Parathyroid adenoma (tissue), 2 donors: Measurements from ENCODE around the gene CD2BP2.

Experiments used
- H2AFZ ChIP-seq: fragments of 300-600 bp; sonication (generic); one replicate; pipeline ENCODE4 v1.7.0; 2017; ENCODE audit warnings: antibody characterized with exemption, mild to moderate bottlenecking
- H3K27ac ChIP-seq: fragments of 300-600 bp; sonication (generic); one replicate; pipeline ENCODE4 v1.7.0; 2017
- H3K27me3 ChIP-seq: fragments of 300-600 bp; sonication (generic); one replicate; pipeline ENCODE4 v1.7.0; 2017; ENCODE audit warnings: low read length; ENCODE audit not compliant: control insufficient read depth, insufficient read depth
- H3K36me3 ChIP-seq: fragments of 300-600 bp; sonication (generic); one replicate; pipeline ENCODE4 v1.7.0; 2017; ENCODE audit warnings: low read length; ENCODE audit not compliant: control insufficient read depth, insufficient read depth
- H3K4me1 ChIP-seq: fragments of 300-600 bp; sonication (generic); one replicate; pipeline ENCODE4 v1.7.0; 2017; ENCODE audit warnings: control low read depth
- H3K4me2 ChIP-seq: fragments of 300-600 bp; sonication (generic); one replicate; pipeline ENCODE4 v1.7.0; 2017; ENCODE audit warnings: low read length
- H3K4me3 ChIP-seq: fragments of 300-600 bp; sonication (generic); one replicate; pipeline ENCODE4 v1.7.0; 2017; ENCODE audit warnings: low read depth, low read length
- H3K79me2 ChIP-seq: fragments of 300-600 bp; sonication (generic); one replicate; pipeline ENCODE4 v1.7.0; 2017; ENCODE audit warnings: control low read depth
- H3K9ac ChIP-seq: fragments of 300-600 bp; sonication (generic); one replicate; pipeline ENCODE4 v1.7.0; 2017; ENCODE audit warnings: mild to moderate bottlenecking
- H3K9me3 ChIP-seq: fragments of 300-600 bp; sonication (generic); one replicate; pipeline ENCODE4 v1.7.0; 2017; ENCODE audit warnings: low read length; ENCODE audit not compliant: control insufficient read depth
- TF ChIP-seq, protein P1 (sequence below): fragments of 300-600 bp; sonication (generic); IDR thresholded peaks from one replicate; pipeline ENCODE4 v1.7.0; 2017; ENCODE audit warnings: antibody characterized with exemption, mild to moderate bottlenecking
- donor health status: primary hyperparathyroidism.

CD2BP2 gene

GRCh38 chr16:30358990-30359870, 4.1 kb upstream of the CD2BP2 start:
- H3K4me1 ChIP-seq = peaks cover 6% of the 10 kb centered on the region
- H3K4me3 ChIP-seq = no peak overlapping the region
- H3K4me2 ChIP-seq = no peak overlapping the region
- peaks cover 6% of the 10 kb centered on the region for H3K79me2 ChIP-seq
- H3K27me3 ChIP-seq = no peaks in the 10 kb centered on the region
- no peaks in the 10 kb centered on the region for H3K36me3 ChIP-seq
- H3K27ac ChIP-seq = no peak overlapping the region
- no peaks in the 10 kb centered on the region for H3K9me3 ChIP-seq
- TF ChIP-seq, protein P1, sequence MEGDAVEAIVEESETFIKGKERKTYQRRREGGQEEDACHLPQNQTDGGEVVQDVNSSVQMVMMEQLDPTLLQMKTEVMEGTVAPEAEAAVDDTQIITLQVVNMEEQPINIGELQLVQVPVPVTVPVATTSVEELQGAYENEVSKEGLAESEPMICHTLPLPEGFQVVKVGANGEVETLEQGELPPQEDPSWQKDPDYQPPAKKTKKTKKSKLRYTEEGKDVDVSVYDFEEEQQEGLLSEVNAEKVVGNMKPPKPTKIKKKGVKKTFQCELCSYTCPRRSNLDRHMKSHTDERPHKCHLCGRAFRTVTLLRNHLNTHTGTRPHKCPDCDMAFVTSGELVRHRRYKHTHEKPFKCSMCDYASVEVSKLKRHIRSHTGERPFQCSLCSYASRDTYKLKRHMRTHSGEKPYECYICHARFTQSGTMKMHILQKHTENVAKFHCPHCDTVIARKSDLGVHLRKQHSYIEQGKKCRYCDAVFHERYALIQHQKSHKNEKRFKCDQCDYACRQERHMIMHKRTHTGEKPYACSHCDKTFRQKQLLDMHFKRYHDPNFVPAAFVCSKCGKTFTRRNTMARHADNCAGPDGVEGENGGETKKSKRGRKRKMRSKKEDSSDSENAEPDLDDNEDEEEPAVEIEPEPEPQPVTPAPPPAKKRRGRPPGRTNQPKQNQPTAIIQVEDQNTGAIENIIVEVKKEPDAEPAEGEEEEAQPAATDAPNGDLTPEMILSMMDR = no peak
- no peak overlapping the region for H2AFZ ChIP-seq
- no peak overlapping the region for H3K9ac ChIP-seq

DNA sequence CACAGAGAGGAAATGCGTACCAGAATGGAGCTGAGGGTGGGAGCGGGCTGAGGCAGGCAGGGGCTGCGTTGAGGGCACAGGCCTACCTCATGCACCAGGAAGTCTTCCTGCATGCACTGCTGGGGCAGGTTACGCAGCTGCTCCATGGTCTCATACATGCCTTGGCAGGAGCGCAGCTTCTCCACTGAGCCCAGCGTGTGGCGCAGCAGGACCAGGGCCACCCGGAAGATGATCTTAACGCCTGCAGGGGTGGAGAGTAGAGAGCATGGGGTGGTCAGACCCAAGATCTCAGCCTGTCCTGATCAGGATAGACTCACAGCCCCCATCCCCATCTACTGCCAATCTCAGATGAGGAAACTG, 3.4 kb upstream of the CD2BP2 start:
- Histone ChIP-seq H3K4me2 (no peak overlapping the region), H3K4me3 (no peak overlapping the region), H3K27ac (no peak overlapping the region), H3K79me2 (peaks cover 3% of the 10 kb centered on the region), H2AFZ (no peak overlapping the region), H3K9ac (no peak overlapping the region), H3K4me1 (peaks cover 6% of the 10 kb centered on the region), H3K36me3 (no peaks in the 10 kb centered on the region), H3K27me3 (no peaks in the 10 kb centered on the region), H3K9me3 (no peaks in the 10 kb centered on the region)
- TF ChIP-seq, protein P1 = no peak

DNA sequence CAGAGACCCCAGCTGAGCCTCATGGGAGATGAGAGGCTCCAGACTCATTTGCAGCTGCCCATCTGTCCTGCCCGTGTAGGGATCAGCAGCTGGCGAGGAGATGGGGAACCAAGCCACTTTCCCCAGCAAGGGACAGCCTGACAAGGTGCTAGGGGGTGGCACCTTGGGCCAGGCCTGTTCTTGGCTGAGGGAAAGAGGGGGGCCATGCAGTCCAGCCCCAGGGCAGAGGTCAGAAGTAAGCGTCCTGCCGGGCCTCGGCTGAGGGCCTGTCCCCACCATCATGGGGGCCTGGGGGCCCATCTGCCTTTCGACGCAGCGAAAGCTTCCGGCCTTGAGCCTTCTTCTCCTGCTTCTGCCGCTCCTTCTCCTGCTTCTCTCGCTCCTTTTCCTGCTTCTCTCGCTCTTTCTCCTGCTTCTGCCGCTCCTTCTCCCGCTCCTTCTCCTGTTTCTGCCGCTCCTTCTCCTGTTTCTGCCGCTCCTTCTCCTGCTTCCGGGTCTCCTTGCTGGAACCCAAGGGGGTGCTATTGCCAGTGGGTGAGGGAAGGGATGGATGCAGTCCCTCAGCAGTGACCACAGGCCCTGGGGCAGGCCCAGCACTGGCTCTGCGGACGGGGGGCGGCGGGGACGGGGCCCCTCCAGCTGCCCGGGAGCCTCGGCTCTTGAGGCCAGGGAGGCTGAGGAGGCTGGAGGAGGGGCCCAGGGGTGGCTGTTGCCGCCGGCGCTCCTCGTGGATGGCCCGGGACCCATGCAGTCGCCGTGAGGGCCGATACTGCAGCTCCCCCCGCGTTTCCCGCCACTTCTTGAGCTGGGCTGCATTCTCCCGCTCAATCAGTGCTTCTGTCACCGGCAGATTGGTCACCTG, 2.8 kb upstream of the CD2BP2 start:
- no peak overlapping the region for H3K4me3 ChIP-seq
- no peak overlapping the region for H3K4me2 ChIP-seq
- peaks cover 6% of the 10 kb centered on the region for H3K4me1 ChIP-seq
- no peak overlapping the region for H3K27ac ChIP-seq
- H3K9me3 ChIP-seq = no peaks in the 10 kb centered on the region
- H3K27me3 ChIP-seq = no peaks in the 10 kb centered on the region
- H2AFZ ChIP-seq = no peak overlapping the region
- peaks cover 3% of the 10 kb centered on the region for H3K79me2 ChIP-seq
- H3K36me3 ChIP-seq = no peaks in the 10 kb centered on the region
- H3K9ac ChIP-seq = no peak overlapping the region
- TF ChIP-seq, protein P1 = no peak

DNA sequence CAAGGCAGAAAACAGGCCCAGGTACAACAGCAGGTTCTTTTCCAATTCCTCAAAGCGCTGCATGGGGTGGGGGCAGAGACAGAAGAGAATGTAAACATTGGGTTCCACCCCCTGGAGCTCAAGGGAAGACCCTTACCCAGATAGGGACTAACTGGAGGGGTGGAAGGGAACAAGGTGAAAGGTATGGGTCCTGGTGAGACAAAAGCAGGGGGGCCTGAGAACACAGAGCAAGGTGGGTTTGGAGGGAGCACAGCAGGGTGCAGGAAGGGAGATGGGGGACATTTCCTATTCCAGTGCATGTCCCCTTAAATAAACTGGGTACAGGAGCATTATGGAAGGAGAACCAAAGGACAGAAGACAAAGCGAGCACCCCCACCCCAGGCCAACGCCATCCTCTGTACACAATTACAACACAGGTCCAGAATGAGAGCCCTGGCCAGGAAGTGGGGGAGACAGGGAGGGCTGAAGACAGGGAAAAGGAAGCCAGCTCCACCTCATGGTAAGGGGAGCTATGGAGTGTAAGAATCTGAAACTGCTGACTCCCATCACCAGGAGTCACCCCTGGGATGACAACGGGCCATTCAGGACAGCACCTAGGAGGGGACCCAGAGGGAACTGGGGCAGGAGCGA, 2.1 kb upstream of the CD2BP2 start:
- Histone ChIP-seq H3K79me2 (peaks cover 3% of the 10 kb centered on the region), H3K4me2 (no peak overlapping the region), H3K4me1 (peaks cover 6% of the 10 kb centered on the region), H3K4me3 (no peak overlapping the region), H3K36me3 (no peaks in the 10 kb centered on the region), H2AFZ (no peak overlapping the region), H3K9ac (no peak overlapping the region), H3K27ac (no peak overlapping the region), H3K9me3 (no peaks in the 10 kb centered on the region), H3K27me3 (no peaks in the 10 kb centered on the region)
- TF ChIP-seq, protein P1 = no peak
